HG02973 (cell line): ENCODE data around the gene LRP11.
"Not testable (repeated sequence)": the region's sequence is repeated elsewhere in the genome, so short reads cannot be mapped to it uniquely, and the experiment has no call there.

Experiments used
- ATAC-seq: cut with Tn5 transposase; IDR thresholded peaks from one replicate; pipeline ENCODE4 v1.9.1; 2021; ENCODE audit warnings: moderate library complexity; ENCODE audit not compliant: unreplicated experiment

LRP11 gene, protein sequence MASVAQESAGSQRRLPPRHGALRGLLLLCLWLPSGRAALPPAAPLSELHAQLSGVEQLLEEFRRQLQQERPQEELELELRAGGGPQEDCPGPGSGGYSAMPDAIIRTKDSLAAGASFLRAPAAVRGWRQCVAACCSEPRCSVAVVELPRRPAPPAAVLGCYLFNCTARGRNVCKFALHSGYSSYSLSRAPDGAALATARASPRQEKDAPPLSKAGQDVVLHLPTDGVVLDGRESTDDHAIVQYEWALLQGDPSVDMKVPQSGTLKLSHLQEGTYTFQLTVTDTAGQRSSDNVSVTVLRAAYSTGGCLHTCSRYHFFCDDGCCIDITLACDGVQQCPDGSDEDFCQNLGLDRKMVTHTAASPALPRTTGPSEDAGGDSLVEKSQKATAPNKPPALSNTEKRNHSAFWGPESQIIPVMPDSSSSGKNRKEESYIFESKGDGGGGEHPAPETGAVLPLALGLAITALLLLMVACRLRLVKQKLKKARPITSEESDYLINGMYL

DNA sequence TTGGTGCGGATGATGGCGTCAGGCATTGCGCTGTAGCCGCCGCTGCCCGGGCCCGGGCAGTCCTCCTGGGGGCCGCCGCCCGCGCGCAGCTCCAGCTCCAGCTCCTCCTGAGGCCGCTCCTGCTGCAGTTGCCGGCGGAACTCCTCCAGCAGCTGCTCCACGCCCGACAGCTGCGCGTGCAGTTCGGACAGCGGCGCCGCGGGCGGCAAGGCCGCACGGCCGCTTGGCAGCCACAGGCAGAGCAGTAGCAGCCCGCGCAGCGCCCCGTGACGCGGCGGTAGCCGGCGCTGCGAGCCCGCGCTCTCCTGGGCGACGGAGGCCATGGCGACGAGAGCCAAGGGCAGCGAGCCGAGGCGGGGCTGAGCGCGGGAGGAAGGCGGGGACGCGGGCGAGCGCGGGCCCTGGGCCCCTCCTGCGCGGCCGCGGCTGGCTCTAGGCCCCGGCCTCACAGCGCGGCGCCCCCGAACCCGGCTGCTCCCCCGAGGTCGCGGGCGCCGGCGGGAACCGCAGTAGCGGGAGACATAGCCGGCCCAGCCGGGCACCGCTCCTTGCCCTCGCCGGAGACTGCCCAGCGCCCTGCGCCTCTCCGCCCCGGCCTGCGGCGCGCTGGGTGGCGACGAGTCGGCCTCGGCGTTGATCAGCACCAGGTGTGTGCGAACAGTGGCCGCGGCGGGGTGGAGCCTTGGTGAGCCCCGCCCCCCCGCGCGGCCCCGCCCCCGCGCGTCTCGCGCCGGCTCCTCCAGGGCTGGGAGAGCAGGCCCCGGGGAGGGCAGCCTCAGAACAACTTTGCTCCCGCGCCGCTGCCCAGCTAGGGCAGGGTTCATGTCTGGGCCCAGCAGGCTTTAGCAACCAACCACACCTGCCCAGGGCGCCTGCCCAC, at the start of gene LRP11:
TSS of gene LRP11 (minus strand) at position 662 of the 880 bp plus-strand sequence. CDS start at position 323, 339 bp downstream.
- ATAC-seq, result peak; percentile 88

DNA sequence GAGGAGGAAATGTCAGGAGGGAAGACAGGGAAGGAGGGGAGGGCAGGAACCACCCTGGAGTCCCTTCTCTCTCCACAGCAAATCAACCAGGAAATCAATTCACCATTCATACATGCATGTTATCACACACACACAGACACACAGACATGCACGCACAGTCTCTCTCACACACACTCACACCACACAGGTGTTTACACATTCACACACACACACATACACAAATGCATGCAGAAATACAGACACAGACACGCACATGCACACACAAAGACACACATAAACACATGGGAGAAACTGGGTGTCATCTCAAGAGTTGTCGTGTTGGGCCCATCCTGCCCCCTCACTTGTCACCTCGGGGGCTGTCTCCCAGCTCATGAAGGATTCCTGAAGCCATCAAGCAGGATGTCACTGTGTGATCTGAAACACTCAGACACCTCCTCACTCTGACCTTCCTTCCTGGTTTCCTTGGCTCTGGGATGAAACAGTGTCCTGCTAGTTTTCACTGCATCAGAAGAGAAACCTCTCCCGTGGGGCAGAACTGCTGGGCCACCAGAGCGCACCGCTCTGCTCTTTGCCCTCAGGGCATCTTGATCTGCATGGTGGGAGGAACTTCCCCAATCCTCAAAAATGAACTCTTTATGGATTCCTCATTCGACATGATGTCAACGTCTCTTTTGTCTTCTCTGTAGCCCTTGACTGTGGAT, 49.5 kb upstream of the LRP11 start:
- no peak for ATAC-seq

DNA sequence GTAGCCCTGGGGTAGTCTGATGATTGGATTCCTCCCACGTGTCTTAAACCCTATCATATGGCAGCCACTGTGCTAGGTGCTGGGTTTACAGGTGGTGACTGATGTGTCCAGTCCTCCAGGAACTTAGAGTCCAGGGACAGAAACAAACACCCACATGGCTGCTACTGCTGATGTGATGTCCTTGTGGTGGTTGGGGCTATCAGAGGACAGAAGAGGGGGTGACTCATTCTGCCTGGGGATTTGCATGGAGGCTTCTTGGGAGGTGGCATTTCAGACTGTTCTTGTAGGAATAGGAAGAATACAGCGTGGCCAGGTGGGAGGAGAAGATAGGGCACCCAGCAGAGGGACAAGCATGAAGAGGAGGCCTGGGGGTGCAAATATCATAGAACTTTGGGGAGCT, 48.9 kb upstream of the LRP11 start:
- no peak for ATAC-seq

DNA sequence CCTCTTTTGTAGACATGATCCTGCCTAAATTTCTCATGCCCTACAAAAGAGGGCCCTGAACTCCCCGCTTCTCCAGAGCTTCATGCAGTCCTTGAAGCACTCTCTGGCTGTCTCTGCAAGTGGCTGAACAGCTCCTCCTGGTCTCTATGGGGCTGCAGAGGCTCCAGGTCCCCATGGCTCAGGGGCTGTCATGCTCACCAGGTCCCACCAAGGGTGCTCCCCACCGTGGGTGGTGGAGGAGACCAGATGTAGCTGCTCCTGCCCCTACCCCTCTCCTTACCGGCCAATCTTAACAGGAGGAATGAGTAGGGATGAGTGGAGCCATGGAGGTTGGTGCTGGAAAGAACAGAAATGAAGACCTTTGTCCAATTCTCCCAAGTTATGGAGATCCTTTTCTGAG, 48.5 kb upstream of the LRP11 start:
- ATAC-seq, result not testable (repeated sequence)

DNA sequence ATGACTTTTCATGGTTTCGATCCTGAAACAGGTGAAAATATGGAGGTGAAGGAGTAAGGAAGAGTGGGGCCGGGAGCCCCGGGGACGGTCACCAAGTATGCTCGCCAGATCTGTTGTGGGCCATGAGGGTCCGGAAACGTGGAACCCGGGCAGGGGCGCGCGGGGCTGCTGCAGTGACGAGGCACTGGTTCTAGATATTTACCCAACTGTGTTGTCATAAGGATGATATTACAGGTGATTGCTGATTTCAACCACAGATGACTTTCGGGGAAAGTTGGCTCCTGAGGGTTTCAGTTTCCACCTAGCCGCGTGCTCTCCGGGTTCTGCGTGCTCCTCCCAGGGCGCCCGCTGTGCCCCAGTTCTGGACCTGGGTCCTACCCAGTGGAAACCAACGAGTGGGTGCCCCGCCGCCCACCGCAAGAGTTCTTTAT, 46.6 kb upstream of the LRP11 start:
- no peak for ATAC-seq

DNA sequence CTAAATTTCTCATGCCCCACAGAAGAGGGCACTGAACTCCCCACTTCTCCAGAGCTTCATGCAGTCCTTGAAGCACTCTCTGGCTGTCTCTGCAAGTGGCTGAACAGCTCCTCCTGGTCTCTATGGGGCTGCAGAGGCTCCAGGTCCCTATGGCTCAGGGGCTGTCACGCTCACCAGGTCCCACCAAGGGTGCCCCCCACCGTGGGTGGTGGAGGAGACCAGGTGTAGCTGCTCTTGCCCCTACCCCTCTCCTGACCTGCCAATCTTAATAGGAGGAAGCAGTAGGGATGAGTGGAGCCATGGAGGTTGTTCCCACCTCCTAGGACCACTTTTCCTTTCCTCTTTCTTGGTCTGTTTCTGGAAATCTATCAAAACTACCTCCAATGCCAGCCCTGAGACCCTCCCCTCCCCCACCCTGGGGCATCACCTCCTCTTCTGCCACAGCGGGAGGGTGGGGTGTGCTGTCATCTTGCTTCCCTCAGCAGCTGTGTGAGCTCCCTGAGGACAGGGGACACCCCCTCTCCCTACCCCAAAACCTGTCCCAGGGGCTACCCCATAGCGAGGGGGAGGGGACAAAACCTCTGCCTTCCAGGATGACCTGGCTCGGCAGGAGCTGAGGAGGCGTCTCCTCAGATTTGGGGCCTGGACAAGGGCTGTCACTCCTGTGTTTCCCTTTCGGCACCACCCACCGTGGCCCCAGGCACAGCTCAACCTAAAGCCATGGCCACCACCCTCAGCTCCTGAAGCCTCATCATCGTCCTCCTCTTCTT, 45.7 kb upstream of the LRP11 start:
- no peak for ATAC-seq

DNA sequence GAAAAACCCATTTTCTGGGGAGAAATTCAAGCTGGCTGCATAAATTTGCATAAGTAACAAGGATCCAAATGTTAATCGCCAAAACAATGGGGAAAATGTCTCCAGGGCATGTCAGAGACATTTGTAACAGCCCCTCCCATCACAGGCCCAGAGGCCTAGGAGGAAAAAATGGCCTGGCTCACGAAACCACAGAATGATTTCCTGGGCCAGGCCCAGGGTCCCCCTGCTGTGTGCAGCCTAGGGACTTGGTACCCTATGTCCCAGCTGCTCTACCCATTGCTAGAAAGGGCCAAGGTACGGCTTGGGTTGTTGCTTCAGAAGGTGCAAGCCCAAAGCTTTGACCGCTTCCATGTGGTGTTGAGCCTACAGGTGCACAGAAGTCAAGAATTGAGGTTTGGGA, 44.3 kb upstream of the LRP11 start:
- not testable (repeated sequence) for ATAC-seq

DNA sequence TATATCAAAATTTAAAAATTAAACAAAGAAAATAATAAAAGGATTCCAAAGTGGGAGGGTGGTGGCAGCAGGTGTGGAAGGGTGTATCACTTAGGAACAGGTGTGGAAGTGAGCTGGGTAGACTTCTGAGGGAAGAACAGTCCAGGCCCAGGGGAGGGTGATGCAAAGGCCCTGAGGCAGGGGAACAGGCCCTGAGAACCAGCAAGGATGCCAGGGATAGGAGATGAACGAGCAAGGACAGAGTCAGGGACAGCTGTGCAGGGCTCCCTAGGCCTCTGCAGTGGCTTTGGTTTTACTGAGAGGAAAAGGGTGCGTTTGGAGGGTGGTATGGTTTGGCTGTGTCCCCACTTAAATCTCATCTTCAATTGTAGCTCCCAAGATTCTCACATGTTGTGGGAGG, 43.2 kb upstream of the LRP11 start:
- ATAC-seq, result no peak

DNA sequence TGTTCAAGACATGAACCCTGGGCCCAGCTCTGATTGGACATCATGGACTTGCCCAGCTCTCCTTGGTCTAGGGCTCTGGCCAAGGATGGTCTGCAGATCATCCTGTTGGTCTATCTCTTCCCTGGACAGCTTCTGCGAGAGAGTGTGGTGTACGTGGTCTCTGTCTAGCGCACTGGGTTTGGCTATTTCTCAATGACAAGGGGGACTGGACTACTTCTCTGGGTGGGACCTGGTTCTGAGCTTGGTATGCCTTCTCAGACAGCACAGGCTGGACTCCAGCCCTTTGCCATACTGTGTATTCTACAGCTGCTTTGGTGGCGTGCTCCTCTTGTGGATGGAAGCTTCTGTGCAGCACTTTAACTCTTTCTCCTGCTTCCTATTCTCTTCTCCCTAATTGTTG, 42.2 kb upstream of the LRP11 start:
- ATAC-seq, result no peak

DNA sequence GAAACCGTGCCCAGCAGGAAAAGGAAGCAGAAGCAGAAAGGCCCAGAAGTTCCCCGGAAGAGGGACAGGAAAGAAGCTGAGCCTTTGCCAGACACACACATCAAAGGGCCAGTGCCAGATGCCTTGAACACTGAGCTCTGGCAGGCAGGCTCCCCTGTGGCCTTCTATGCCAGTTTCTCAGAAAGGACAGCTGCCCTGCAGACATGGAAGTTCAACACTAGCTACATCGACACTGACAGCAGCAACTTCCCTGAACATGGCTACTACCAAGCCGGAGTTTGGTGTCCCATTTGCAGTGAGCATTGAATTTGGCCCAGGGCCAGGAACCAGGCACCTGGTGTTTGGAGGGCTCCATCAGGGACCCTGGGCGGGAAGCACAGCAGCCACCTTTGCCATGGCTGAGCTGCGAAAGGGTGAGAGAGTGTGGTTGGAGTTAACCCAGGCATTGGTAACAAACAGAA, 41.8 kb upstream of the LRP11 start:
- no peak for ATAC-seq

DNA sequence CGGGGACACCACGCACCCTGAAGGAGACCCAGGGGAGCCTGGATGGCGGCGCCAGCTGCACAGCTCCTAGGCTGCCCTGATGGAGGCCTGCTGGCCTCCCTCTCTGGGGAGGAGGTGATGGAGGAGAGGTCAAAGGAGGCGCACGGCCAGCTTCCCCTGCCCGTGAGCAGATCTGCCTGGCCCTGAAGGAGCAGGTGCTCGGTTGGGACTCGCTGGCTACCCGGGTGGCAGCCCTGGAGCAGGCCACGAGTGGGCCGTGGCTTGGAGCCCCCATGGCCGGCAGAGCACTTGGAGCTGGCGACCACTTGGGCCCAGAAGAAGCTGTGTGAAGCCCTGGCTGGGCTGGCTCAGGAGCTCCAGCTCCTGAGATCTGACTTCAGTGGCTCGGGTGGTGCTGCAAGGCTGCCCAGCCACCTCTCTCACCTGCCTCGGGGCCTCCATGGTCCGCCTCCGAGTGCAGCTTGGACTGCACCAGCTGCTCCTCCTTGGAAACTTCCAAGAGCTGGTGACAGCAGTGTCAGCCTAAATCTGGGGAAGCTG, 41.3 kb upstream of the LRP11 start:
- ATAC-seq, result no peak

DNA sequence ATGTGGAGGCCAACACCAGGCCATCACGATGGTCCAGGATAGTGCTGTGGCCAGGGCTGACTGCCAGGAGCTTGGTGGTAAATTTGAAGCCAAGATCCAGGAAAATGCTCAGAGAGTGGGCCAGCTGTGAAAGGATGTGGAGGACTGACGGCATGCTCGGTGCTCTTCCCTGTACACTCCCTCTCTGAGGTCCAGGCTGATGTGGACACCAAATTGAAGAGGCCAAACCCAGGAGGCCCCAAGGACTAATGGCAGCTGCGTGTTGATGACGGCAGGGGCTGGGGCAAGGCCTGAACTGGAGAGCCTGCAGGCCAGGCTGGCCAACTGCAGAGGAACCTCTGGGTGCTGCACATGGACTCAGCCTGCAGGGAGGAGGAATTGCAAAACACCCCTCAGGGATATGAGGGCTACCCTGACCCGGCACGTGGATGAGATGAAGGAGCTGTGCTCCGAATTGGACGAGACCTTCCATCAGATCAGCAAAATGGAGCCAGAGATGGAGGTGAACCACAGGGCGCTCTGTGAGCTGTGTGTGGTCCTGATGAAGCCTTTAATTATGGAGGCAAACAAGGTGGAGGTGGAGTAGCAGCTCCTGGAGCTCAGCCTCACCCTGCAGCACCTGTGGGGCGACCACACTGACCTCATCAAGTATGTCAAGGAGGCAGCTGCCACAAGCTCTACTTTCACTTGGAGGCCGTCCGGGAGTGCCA, 40.7 kb upstream of the LRP11 start:
- ATAC-seq, result no peak

DNA sequence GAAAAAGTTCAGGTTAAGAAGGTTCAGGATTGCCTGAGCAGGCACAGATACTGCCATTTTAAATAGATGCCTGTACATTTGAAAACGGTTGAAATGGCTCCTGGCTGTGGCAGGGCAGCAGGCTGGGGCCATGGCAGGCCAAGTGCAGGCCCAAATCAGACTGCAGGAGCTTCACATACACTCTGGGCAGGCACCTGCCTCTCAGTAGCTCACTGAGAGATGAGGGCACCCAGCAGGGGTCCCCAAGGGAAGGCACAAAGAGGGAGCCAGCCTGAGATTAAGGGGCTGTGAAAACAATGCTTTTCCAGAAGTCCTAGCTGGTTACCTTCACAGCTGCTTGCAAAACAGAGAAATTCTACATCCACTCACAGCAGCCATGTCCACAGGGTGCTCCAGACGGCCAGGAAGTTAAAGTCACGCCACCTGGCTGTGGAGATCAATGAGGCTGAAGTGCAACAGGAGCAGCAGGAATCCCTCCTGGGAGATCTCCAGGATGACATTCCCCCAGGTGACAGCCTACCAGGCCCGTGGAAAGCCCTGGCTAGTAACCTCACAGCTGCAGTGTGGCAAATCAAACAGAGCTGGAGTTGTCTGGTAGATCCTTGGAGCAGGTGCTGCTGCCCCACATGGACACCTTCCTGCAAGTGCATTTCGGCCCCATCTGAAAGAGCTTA, 39.9 kb upstream of the LRP11 start:
- no peak for ATAC-seq

DNA sequence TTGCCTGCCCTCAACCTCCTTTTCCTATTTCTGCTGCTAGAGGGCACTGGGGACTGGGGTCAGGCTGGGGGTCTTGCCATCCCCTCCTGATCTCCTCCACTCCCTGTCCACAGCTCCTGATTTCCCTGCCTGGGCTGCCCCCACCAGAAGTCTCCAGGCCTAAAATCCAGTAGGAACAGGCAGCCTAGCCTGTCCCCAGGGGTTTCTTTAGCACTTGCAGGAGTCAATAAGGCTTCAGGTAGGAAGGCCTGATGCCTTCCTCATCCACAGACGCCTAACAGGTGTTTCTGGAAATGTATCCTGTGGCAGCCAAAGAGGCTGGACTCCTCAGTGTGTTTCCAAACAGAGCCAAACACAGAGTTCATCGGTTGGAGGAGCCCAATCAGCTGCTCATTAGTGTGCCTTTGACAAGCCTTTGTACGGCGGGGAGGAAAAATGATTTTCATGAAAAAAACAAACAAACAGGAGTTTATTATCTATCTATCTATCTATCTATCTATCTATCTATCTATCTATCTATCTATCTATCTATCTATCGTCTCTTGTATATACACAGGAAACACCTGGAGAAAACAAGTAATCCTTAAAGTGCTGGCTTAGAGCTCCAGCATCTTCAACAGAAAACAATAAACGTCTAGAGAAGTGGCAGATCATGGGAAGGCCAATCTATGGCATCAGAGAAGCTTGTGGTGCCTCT, 37.4 kb upstream of the LRP11 start:
- no peak for ATAC-seq

DNA sequence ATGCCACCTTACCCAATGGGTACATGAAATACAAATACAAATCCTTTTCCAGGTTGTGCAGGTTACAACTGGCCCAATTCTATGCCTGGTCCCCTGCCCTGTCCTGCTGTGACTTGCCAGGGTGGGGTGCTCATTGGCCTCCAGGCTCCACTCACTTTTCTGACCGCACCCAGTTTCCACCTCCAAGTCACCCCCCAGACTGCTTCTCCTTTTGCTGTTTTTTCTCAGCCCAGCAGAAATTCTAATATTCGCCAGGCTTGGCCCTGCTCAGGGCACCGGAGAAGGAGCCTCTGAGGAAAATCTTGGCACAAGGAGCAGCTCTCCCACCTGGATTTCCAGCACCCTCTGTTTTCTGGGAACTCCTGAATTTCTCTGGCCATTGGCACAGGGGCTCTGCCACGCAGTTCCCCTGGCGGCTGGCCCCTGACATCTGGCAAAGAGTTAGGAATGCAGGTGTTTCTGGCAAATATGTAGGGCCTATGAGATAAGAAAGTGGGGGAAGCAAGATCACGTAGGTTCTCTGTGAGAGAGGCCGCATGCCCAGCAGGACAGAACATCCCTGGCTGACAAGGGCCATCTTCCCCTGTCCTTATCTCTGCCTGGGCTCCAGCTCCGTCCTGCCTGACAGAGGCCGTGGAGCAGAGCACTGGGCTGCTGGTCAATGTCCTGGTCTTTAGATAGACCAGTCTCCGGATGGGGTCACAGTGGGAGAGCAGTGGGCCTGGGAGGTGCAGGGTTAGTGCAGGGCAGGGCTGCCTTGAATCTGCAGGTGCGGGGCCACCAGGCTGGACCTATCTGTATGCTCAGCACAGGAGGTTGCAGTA, 36.7 kb upstream of the LRP11 start:
- ATAC-seq, result no peak

DNA sequence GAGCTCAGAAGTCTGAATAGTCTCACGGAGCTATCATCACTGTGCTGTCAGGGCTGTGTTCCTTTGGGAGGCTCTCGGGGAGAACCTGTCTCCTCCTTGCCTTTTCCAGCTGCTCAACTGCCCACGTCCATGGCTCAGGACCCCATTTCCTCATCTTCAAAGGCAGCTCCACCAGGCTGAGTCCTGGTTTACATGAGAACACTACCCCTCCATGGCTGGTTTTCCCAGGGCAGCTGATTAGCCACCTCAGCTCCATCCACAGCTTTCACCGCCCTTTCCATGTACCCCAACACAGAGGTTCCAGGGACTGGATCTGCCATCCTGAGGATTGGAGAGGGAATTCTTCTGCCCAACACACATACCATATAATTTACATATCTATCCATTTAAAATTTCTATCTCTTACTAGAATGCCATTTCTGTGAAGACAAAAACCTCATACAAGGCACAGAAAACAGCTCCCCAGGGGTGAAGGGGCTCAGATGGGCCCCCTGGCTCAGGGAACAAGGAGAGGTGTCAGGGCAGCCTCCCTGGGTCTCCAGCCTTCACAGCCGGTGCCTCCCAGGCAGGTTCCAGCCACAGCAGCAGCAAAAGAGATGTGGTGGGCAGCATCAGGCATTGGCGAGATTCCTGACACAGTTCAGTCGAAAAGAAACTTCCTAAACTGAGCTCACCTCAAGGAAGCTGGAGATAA, 35.9 kb upstream of the LRP11 start:
- no peak for ATAC-seq

DNA sequence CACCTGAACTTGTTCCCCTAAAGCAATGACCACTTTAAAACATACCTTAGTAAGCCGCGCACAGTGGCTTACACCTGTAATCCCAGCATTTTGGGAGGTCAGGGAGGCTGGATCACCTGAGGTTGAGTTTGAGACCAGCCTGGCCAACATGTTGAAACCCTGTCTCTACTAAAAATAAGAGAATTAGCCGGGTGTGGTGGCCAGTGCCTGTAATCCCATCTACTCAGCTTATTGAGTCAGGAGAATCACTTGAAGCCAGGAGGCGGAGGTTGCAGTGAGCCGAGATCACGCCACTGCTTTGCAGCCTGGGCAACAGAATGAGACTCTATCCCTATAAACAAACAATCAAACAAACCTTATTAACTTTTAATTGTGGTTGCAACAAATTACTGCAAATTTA, 35.3 kb upstream of the LRP11 start:
- no peak for ATAC-seq
